HepG2 (cell line): ENCODE data around the gene PLEKHG2. TPM values are rescaled to one million over a fixed set of nuclear protein-coding genes. Genes with fewer than 3 reads are reported as not detected.

ENCODE experiments used
- ASH2L ChIP-seq: fragments of 300-600, 200-600 bp; sonication (generic); IDR thresholded peaks from 2 replicates; pipeline ENCODE4 v1.7.0; 2017; ENCODE audit warnings: low read depth, mild to moderate bottlenecking, moderate library complexity, mixed read lengths, low read length; ENCODE audit not compliant: insufficient read length
- E2F5 ChIP-seq: sonication (generic); formaldehyde crosslinking; conservative IDR thresholded peaks from 2 replicates; pipeline ENCODE4 v1.4.0; 2020; ENCODE audit warnings: missing genetic modification reagents
- FOXA1 ChIP-seq, 2 experiments: fragments of 450-650 bp in 1 of 2; sonication (generic) in 1 of 2; formaldehyde crosslinking in 1 of 2; IDR thresholded peaks; 2 replicates each; pipeline versions ENCODE4 v1.4.0 to v1.6.1; 2016 to 2020; ENCODE audit warnings: missing genetic modification reagents in 1 of 2
- GTF3A ChIP-seq: sonication (generic); formaldehyde crosslinking; conservative IDR thresholded peaks from 2 replicates; pipeline ENCODE4 v1.4.0; 2020; ENCODE audit warnings: mild to moderate bottlenecking, missing genetic modification reagents
- NFIC ChIP-seq: IDR thresholded peaks from 2 replicates; pipeline ENCODE4 v1.6.1; 2012; ENCODE audit warnings: mild to moderate bottlenecking, low read length, inconsistent platforms
- ONECUT2 ChIP-seq: sonication (generic); formaldehyde crosslinking; IDR thresholded peaks from 2 replicates; pipeline ENCODE4 v1.4.0; 2020; ENCODE audit warnings: missing genetic modification reagents
- SIX1 ChIP-seq: sonication (generic); formaldehyde crosslinking; IDR thresholded peaks from 2 replicates; pipeline ENCODE4 v1.4.0; 2020; ENCODE audit warnings: missing genetic modification reagents, borderline replicate concordance
- SMAD1 ChIP-seq: sonication (generic); formaldehyde crosslinking; IDR thresholded peaks from 2 replicates; pipeline ENCODE4 v1.4.0; 2020; ENCODE audit warnings: missing genetic modification reagents, low read depth, mild to moderate bottlenecking, borderline replicate concordance
- SOX6 ChIP-seq, 2 experiments: fragments of 450-650 bp in 1 of 2; sonication (generic) in 1 of 2; formaldehyde crosslinking in 1 of 2; IDR thresholded peaks; 2 replicates each; pipeline versions ENCODE4 v1.4.0 to v1.6.1; 2017 to 2020; ENCODE audit warnings: antibody characterized with exemption in 1 of 2, mild to moderate bottlenecking in 1 of 2, missing genetic modification reagents in 1 of 2
- SP5 ChIP-seq: IDR thresholded peaks from 2 replicates; pipeline ENCODE4 v1.6.1; 2016; ENCODE audit warnings: low read depth, borderline replicate concordance
- TBP ChIP-seq: sonication (generic); formaldehyde crosslinking; IDR thresholded peaks from 2 replicates; pipeline ENCODE4 v1.5.0; 2020; ENCODE audit warnings: missing genetic modification reagents
- TCF7L2 ChIP-seq: IDR thresholded peaks from 2 replicates; pipeline ENCODE4 v1.6.1; 2011; ENCODE audit warnings: mild to moderate bottlenecking, low read depth, low read length, moderate library complexity
- USF2 ChIP-seq, 2 experiments: sonication (generic) in 1 of 2; formaldehyde crosslinking in 1 of 2; IDR thresholded peaks; 2 replicates each; pipeline versions ENCODE4 v1.5.1 to v1.6.1; 2011 to 2020; ENCODE audit warnings: borderline replicate concordance in 1 of 2, low read depth in 1 of 2, low read length in 1 of 2, mild to moderate bottlenecking in 1 of 2, missing genetic modification reagents in 1 of 2, moderate library complexity in 1 of 2
- XRCC5 ChIP-seq: fragments of 200-400 bp; formaldehyde crosslinking; optimal IDR thresholded peaks from 2 replicates; pipeline ENCODE3; 2017; ENCODE audit warnings: mild to moderate bottlenecking, low read length
- ZFP90 ChIP-seq: sonication (generic); formaldehyde crosslinking; IDR thresholded peaks from 2 replicates; pipeline ENCODE4 v1.8.0; 2022; ENCODE audit warnings: missing genetic modification reagents, mild to moderate bottlenecking, inconsistent platforms, borderline replicate concordance
- ZNF230 ChIP-seq: sonication (generic); formaldehyde crosslinking; IDR thresholded peaks from 2 replicates; pipeline ENCODE4 v1.4.0; 2020; ENCODE audit warnings: mild to moderate bottlenecking, missing genetic modification reagents
- ZNF329 ChIP-seq: sonication (generic); formaldehyde crosslinking; IDR thresholded peaks from 2 replicates; pipeline ENCODE4 v1.9.0; 2021; ENCODE audit warnings: low read depth, mild to moderate bottlenecking, missing genetic modification reagents
- ZNF333 ChIP-seq: sonication (generic); formaldehyde crosslinking; IDR thresholded peaks from 2 replicates; pipeline ENCODE4 v1.4.0; 2020; ENCODE audit warnings: mild to moderate bottlenecking, missing genetic modification reagents, borderline replicate concordance
- ZNF414 ChIP-seq: sonication (generic); formaldehyde crosslinking; IDR thresholded peaks from 2 replicates; pipeline ENCODE4 v1.5.0; 2020; ENCODE audit warnings: missing genetic modification reagents
- ZNF570 ChIP-seq: sonication (generic); formaldehyde crosslinking; IDR thresholded peaks from 2 replicates; pipeline ENCODE4 v1.4.0; 2020; ENCODE audit warnings: mild to moderate bottlenecking, missing genetic modification reagents, borderline replicate concordance
- ZNF577 ChIP-seq: sonication (generic); formaldehyde crosslinking; IDR thresholded peaks from 2 replicates; pipeline ENCODE4 v1.4.0; 2020; ENCODE audit warnings: mild to moderate bottlenecking, low read depth, missing genetic modification reagents, borderline replicate concordance
- ZNF737 ChIP-seq: sonication (generic); formaldehyde crosslinking; IDR thresholded peaks from 2 replicates; pipeline ENCODE4 v1.5.0; 2020; ENCODE audit warnings: missing genetic modification reagents, mild to moderate bottlenecking, borderline replicate concordance
- ZNF773 ChIP-seq: sonication (generic); formaldehyde crosslinking; IDR thresholded peaks from 2 replicates; pipeline ENCODE4 v1.4.0; 2020; ENCODE audit warnings: missing genetic modification reagents, borderline replicate concordance
- ZNF781 ChIP-seq: sonication (generic); formaldehyde crosslinking; IDR thresholded peaks from 2 replicates; pipeline ENCODE4 v1.5.1; 2020; ENCODE audit warnings: borderline replicate concordance, mild to moderate bottlenecking, missing genetic modification reagents; ENCODE audit errors: not compliant biosample characterization
- ZSCAN30 ChIP-seq: sonication (generic); formaldehyde crosslinking; IDR thresholded peaks from 2 replicates; pipeline ENCODE4 v1.5.0; 2020; ENCODE audit warnings: mild to moderate bottlenecking, missing genetic modification reagents
- ZSCAN9 ChIP-seq: IDR thresholded peaks from 2 replicates; pipeline ENCODE4 v1.6.1; 2016; ENCODE audit warnings: borderline replicate concordance
- polyA plus RNA-seq, 8 experiments: library from polyadenylated mRNA; depleted of rRNA in 3 of 8; stranded (reverse) in 7 of 8; unstranded in 1 of 8; fragments of >200 nt; fragmentation: Illumina TruSeq in 4 of 8; extraction: Trizol in 4 of 8; gene quantifications; 2 replicates each; pipeline versions ENCODE4 v1.2.1 to v1.2.3, GENCODE V29; 2011 to 2016; ENCODE audit warnings: low read depth in 4 of 8, missing spikeins in 1 of 8, mixed read lengths in 1 of 8; ENCODE audit not compliant: insufficient read depth in 1 of 8
- total RNA-seq, 5 experiments: library from RNA; depleted of rRNA; stranded (reverse); fragments of >200 nt; fragmentation: Illumina TruSeq; extraction: Trizol; gene quantifications; 2 replicates each; pipeline ENCODE4 v1.2.3, GENCODE V29; 2016; ENCODE audit warnings: low read depth in 1 of 5

PLEKHG2 gene
- total and polyA plus RNA-seq, 2 of the 13 experiments (the other 11 are each of a cell fraction or from before 2014, with no cell fraction given): 3.6 to 6.8 TPM

- no peak for TF ChIP-seq ZNF570 (CRISPR knock-in tag)
- TF ChIP-seq ZSCAN9 (CRISPR knock-in tag): peak; percentile 19; the same call in 1 of the 2 replicates
- no peak for TF ChIP-seq ZNF781 (CRISPR knock-in tag)
- no peak; the same call in 1 of the 2 replicates for TF ChIP-seq SMAD1
- no peak for TF ChIP-seq ZSCAN30 (CRISPR knock-in tag)
- no peak for TF ChIP-seq E2F5 (CRISPR knock-in tag)
- peak; percentile 96 for TF ChIP-seq GTF3A
- no peak; the same call in 1 of the 2 replicates for TF ChIP-seq SIX1 (CRISPR knock-in tag)
- peak; percentile 91; the same call in 1 of the 2 replicates for TF ChIP-seq ZNF333 (CRISPR knock-in tag)
- no peak for TF ChIP-seq ZNF773
- TF ChIP-seq ZNF230 (CRISPR knock-in tag): peak; percentile 80; the same call in 1 of the 2 replicates
- TF ChIP-seq ZNF414 (CRISPR knock-in tag): peak; percentile 51; the same call in 1 of the 2 replicates
- no peak for TF ChIP-seq NFIC
- no peak for TF ChIP-seq ZNF577 (CRISPR knock-in tag)
- TF ChIP-seq ASH2L: peak; percentile 84
- TF ChIP-seq ZFP90 (CRISPR knock-in tag): peak; percentile 37; the same call in 1 of the 2 replicates
- no peak for TF ChIP-seq TCF7L2
- no peak for TF ChIP-seq SP5
- no peak for TF ChIP-seq USF2 (IDR thresholded peaks at IDR 0.05; ENCODE audit: low read depth, low read length)
- TF ChIP-seq USF2 (CRISPR knock-in tag; IDR thresholded peaks at IDR 0.05; ENCODE audit: borderline replicate concordance): no peak; the same call in 1 of the 2 replicates
- peak; percentile 31 for TF ChIP-seq XRCC5
- no peak for TF ChIP-seq SOX6 (IDR thresholded peaks at IDR 0.05)
- no peak; the same call in none of the 2 replicates for TF ChIP-seq SOX6 (CRISPR knock-in tag; IDR thresholded peaks at IDR 0.05)
- TF ChIP-seq ZNF737 (CRISPR knock-in tag): no peak
- no peak for TF ChIP-seq FOXA1 (IDR thresholded peaks at IDR 0.05)
- 0 out of 2 replicates have a peak, but pooled peaks have one; percentile 14 for TF ChIP-seq FOXA1 (CRISPR knock-in tag; IDR thresholded peaks at IDR 0.05)
- TF ChIP-seq ONECUT2 (CRISPR knock-in tag): peak; percentile 67
- no peak; the same call in 1 of the 2 replicates for TF ChIP-seq TBP (CRISPR knock-in tag)
- TF ChIP-seq ZNF329 (CRISPR knock-in tag): 0 out of 2 replicates have a peak, but pooled peaks have one; percentile 66
These were observed 21.6 kb upstream of the PLEKHG2 start, which contains the start of the genes MED29 and PAF1 (continued) for GRCh38 chr19:39390751-39391437.
